ENCODE data around the gene TEX51. TPM values are rescaled to one million over a fixed set of nuclear protein-coding genes. Genes with fewer than 3 reads are reported as not detected.

Gene TEX51
- polyA plus RNA-seq, 1 donor from 2014 or later: not detected

DNA sequence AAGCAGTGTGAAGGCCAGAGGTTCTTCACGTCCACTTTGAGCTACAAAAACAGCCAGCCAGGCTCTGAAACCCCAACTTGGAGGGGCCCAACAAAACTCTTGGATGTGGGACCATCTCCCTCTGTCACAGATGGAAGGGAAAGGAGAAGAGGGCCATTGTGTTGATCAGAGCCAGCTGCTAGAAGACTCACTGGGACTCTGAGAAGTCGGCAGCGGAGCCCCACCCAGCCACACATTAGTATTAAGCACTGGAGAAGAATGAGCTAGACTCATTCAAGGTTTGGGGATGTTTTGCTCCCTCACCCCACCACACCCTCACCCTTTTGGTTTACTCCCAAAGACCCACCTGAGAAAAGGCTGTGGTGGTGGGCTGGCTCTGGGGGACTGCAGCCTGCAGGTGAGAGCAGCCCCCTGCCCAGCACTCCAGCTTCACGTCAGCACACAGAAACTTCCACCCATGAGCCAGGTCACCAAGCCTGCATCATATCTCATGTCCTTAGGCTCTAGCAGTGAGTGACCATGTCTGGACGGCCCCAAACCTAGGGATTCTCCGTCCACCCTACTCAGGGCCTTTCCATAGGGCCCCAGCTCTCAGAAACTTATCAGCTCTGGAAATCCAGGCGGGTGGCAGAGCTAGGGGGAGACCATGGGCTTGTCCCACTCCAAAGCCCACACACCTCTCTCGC lies 12.6 kb downstream of the TEX51 start:
- Histone ChIP-seq H3K9me3 (ENCODE audit: low read length) (no peaks in the 10 kb centered on the region), H4K20me1 (ENCODE audit: insufficient read depth) (no peaks in the 10 kb centered on the region), H2AFZ (ENCODE audit: low read depth, low read length) (no peak overlapping the region), H3F3A (ENCODE audit: insufficient read depth, low read length, poor library complexity, severe bottlenecking) (no peaks in the 10 kb centered on the region), H3K4me3 (ENCODE audit: low read length) (no peak overlapping the region), H3K9me2 (ENCODE audit: insufficient read depth, low read length) (no peaks in the 10 kb centered on the region), H3K27ac (ENCODE audit: low read length) (no peak overlapping the region), H3K9ac (ENCODE audit: low read length) (no peak overlapping the region), H3K4me2 (ENCODE audit: low read length) (no peak overlapping the region), H3K27me3 (ENCODE audit: insufficient read depth, low read depth, low read length) (no peaks in the 10 kb centered on the region), H3K36me3 (ENCODE audit: insufficient read depth, low read length) (no peaks in the 10 kb centered on the region), H3K79me2 (replicated peaks; ENCODE audit: insufficient read depth, low read length) (no peaks in the 10 kb centered on the region)
- TF ChIP-seq TAF1 (IDR thresholded peaks at IDR 0.05; ENCODE audit: low read depth): no peak
- TF ChIP-seq RAD21 (conservative IDR thresholded peaks at IDR 0.05): no peak
- no peak for TF ChIP-seq POLR2AphosphoS5 (IDR thresholded peaks at IDR 0.05)
- no peak for TF ChIP-seq EZH2 (IDR thresholded peaks at IDR 0.05; ENCODE audit: borderline replicate concordance, insufficient read depth, low read length, poor library complexity, severe bottlenecking)
- TF ChIP-seq, protein P1, sequence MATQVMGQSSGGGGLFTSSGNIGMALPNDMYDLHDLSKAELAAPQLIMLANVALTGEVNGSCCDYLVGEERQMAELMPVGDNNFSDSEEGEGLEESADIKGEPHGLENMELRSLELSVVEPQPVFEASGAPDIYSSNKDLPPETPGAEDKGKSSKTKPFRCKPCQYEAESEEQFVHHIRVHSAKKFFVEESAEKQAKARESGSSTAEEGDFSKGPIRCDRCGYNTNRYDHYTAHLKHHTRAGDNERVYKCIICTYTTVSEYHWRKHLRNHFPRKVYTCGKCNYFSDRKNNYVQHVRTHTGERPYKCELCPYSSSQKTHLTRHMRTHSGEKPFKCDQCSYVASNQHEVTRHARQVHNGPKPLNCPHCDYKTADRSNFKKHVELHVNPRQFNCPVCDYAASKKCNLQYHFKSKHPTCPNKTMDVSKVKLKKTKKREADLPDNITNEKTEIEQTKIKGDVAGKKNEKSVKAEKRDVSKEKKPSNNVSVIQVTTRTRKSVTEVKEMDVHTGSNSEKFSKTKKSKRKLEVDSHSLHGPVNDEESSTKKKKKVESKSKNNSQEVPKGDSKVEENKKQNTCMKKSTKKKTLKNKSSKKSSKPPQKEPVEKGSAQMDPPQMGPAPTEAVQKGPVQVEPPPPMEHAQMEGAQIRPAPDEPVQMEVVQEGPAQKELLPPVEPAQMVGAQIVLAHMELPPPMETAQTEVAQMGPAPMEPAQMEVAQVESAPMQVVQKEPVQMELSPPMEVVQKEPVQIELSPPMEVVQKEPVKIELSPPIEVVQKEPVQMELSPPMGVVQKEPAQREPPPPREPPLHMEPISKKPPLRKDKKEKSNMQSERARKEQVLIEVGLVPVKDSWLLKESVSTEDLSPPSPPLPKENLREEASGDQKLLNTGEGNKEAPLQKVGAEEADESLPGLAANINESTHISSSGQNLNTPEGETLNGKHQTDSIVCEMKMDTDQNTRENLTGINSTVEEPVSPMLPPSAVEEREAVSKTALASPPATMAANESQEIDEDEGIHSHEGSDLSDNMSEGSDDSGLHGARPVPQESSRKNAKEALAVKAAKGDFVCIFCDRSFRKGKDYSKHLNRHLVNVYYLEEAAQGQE (IDR thresholded peaks at IDR 0.05; ENCODE audit: borderline replicate concordance): no peak
- no peak for TF ChIP-seq CTCF (IDR thresholded peaks at IDR 0.05; ENCODE audit: poor library complexity, severe bottlenecking)
- no peak for TF ChIP-seq EP300 (conservative IDR thresholded peaks at IDR 0.05; ENCODE audit: poor library complexity, severe bottlenecking)
- no peak for TF ChIP-seq SMC3 (conservative IDR thresholded peaks at IDR 0.05; ENCODE audit: poor library complexity)
- TF ChIP-seq MXI1 (conservative IDR thresholded peaks at IDR 0.05; ENCODE audit: poor library complexity, severe bottlenecking): no peak

DNA sequence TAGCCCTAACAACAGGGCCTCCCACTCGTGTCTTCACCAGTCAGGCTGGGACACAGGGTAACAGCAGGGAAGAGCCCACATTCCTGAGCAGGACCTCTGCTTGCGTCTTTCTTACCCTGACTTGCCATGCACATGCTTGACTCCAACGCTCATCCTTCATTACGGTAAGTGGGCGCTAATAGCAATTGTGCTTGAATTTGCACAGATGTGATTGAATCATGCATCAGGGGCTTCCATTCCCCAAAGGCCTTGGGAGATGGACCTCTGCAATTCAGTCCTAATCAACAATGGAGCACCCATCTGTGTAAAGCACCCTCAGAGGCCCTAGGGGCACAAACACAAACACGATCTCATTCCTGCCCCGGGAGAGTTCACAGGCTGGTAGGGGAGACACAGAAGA lies 13.5 kb downstream of the TEX51 start:
- Histone ChIP-seq H3K9me3 (ENCODE audit: low read length) (no peaks in the 10 kb centered on the region), H4K20me1 (ENCODE audit: insufficient read depth) (no peaks in the 10 kb centered on the region)

More for the DNA sequence above, 13.5 kb downstream of the TEX51 start:
- Histone ChIP-seq H3F3A (ENCODE audit: insufficient read depth, low read length, poor library complexity, severe bottlenecking) (no peaks in the 10 kb centered on the region), H3K4me3 (ENCODE audit: low read length) (no peak overlapping the region), H3K79me2 (replicated peaks; ENCODE audit: insufficient read depth, low read length) (no peaks in the 10 kb centered on the region), H3K9me2 (ENCODE audit: insufficient read depth, low read length) (no peaks in the 10 kb centered on the region), H3K9ac (ENCODE audit: low read length) (no peak overlapping the region), H3K27ac (ENCODE audit: low read length) (no peak overlapping the region), H3K36me3 (ENCODE audit: insufficient read depth, low read length) (no peaks in the 10 kb centered on the region), H2AFZ (ENCODE audit: low read depth, low read length) (no peak overlapping the region), H3K27me3 (ENCODE audit: insufficient read depth, low read depth, low read length) (no peaks in the 10 kb centered on the region), H3K4me2 (ENCODE audit: low read length) (no peak overlapping the region)
- TF ChIP-seq EP300 (conservative IDR thresholded peaks at IDR 0.05; ENCODE audit: poor library complexity, severe bottlenecking): no peak
- no peak for TF ChIP-seq RAD21 (conservative IDR thresholded peaks at IDR 0.05)
- TF ChIP-seq, protein P1 (IDR thresholded peaks at IDR 0.05; ENCODE audit: borderline replicate concordance): no peak
- no peak for TF ChIP-seq POLR2AphosphoS5 (IDR thresholded peaks at IDR 0.05)
- no peak for TF ChIP-seq SMC3 (conservative IDR thresholded peaks at IDR 0.05; ENCODE audit: poor library complexity)
- no peak for TF ChIP-seq TAF1 (IDR thresholded peaks at IDR 0.05; ENCODE audit: low read depth)
- TF ChIP-seq EZH2 (IDR thresholded peaks at IDR 0.05; ENCODE audit: borderline replicate concordance, insufficient read depth, low read length, poor library complexity, severe bottlenecking): no peak
- no peak for TF ChIP-seq MXI1 (conservative IDR thresholded peaks at IDR 0.05; ENCODE audit: poor library complexity, severe bottlenecking)
